Esophagus muscularis mucosa (tissue), 4 donors: ENCODE data around the gene MT1B. TPM values are rescaled to one million over a fixed set of nuclear protein-coding genes. Genes with fewer than 3 reads are reported as not detected.

ENCODE experiments used
- DNase-seq: peaks from one replicate; pipeline ENCODE4 v3.0.0-alpha.2; 2017; ENCODE audit errors: extremely low spot score
- H3K27ac ChIP-seq, 4 donors: fragments of 200-600 bp; sonication (generic); replicated peaks in 1 of 4; 1 replicate in 3 of 4; 2 replicates in 1 of 4; pipeline ENCODE4 v1.5.1; 2016 to 2019; ENCODE audit warnings: mild to moderate bottlenecking in 1 of 4
- H3K27me3 ChIP-seq, 4 donors: fragments of 200-600 bp; sonication (generic); one replicate each; pipeline versions ENCODE4 v1.5.1 to v1.6.0; 2016 to 2019
- H3K36me3 ChIP-seq, 4 donors: fragments of 200-600 bp; sonication (generic); one replicate each; pipeline ENCODE4 v1.5.1; 2016 to 2019
- H3K4me1 ChIP-seq, 4 donors: fragments of 200-600 bp; sonication (generic); one replicate each; pipeline ENCODE4 v1.5.1; 2016 to 2019
- H3K4me3 ChIP-seq, 4 donors: fragments of 200-600 bp; sonication (generic); 1 replicate in 2 of 4; 2 replicates in 2 of 4; pipeline ENCODE4 v1.5.1; 2016 to 2019; ENCODE audit warnings: mild to moderate bottlenecking in 4 of 4, moderate library complexity in 1 of 4
- H3K9me3 ChIP-seq, 4 donors: fragments of 200-600 bp; sonication (generic); 1 replicate in 3 of 4; 2 replicates in 1 of 4; pipeline ENCODE4 v1.5.1; 2016 to 2019
- CTCF ChIP-seq, 3 experiments: fragments of 200-600 bp in 2 of 3; fragments of 450-650 bp in 1 of 3; sonication (generic) in 2 of 3; IDR thresholded peaks; one replicate each; pipeline ENCODE4 v1.5.1; 2017 to 2019; ENCODE audit warnings: antibody characterized with exemption in 3 of 3, mild to moderate bottlenecking in 2 of 3, moderate library complexity in 1 of 3
- EP300 ChIP-seq: sonication (generic); formaldehyde crosslinking; IDR thresholded peaks from one replicate; pipeline ENCODE4 v1.6.1; 2017; ENCODE audit warnings: antibody characterized with exemption
- POLR2A ChIP-seq: fragments of 450-650 bp; IDR thresholded peaks from one replicate; pipeline ENCODE4 v1.6.1; 2017; ENCODE audit warnings: antibody characterized with exemption, moderate library complexity, mild to moderate bottlenecking, low read depth
- POLR2AphosphoS5 ChIP-seq, 2 donors: sonication (generic); formaldehyde crosslinking; IDR thresholded peaks; one replicate each; pipeline ENCODE4 v1.6.1; 2017; ENCODE audit warnings: antibody characterized with exemption in 2 of 2
- WGBS: methylation state at CpG from one replicate; pipeline ENCODE4 v1.1.5; 2018; 5-methylcytosine and 5-hydroxymethylcytosine counted together
- intact Hi-C: fragments of 100-400 bp; cut with DNase I; formaldehyde crosslinking; loops from one replicate; pipeline ENCODE4 v1.15.1; 2023
- total RNA-seq, 4 donors: library from RNA; depleted of rRNA; stranded (reverse); fragments of >200 nt; gene quantifications; one replicate each; pipeline versions ENCODE4 v1.1.0 to v1.2.1, GENCODE V29; 2016

MT1B gene
- total RNA-seq, 4 donors from 2014 or later: not detected

DNA sequence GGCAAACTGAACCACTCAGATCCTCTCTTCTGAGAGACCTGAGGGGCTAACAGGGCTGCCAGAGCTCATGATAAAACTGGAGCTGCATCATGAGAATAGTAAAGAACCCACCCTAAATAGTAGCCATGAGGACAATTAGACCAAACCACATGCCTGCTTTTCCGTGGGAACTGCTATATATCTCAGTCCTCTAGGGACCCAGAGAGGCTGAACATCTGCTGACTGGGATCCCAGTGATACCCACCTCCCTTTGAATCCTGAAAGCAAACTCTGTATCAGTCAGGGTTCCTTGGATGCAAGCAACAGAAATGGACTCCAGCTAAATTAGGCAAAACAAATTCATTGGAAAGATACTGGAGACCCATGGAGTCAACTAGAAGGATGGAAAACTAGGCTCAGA is 37.1 kb downstream of the MT1B start:
- TF ChIP-seq POLR2A (no peak), EP300 (no peak), CTCF (IDR thresholded peaks at IDR 0.05) (no peak), POLR2AphosphoS5 (IDR thresholded peaks at IDR 0.05) (no peak)
- WGBS: 38% methylated on average over 1 of the region's 1 CpG
- no peaks in the 10 kb centered on the region for H3K27me3 ChIP-seq
- no peaks in the 10 kb centered on the region for H3K36me3 ChIP-seq
- DNase-seq: no peak
- no peak overlapping the region for H3K4me3 ChIP-seq
- H3K4me1 ChIP-seq: peaks cover 9 to 24% (median 18%) of the 10 kb centered on the region in 4 donors
- H3K27ac ChIP-seq: no peak overlapping the region
- H3K9me3 ChIP-seq: peaks cover 0 to 7% (median 6%) of the 10 kb centered on the region in 4 donors
- intact Hi-C loops: no loop called here

DNA sequence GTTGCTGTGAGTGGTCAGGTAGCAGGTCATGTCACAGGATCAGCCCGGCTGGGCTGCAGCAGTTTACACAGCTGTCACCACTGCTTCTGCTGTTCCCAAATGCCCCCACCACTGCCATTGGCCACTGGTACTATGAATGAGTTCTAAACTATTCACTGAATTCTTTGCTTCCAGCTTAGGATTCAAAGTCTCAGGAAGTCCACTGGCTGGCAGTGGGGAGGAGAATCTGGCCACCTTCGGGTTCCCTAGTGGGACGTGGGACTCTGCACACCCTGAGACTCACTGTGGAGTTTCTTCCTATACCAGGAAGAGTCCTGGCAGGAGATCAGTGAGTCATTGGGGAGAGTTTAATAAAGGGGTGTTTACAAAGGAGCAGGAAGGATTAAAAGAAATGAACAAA is 37.5 kb downstream of the MT1B start:
- intact Hi-C loops: no loop called here
- H3K27me3 ChIP-seq: no peaks in the 10 kb centered on the region
- 92% methylated on average over 2 of the region's 3 CpGs for WGBS

GRCh38 chr16:56690420-56691122 is 38.9 kb downstream of the MT1B start:
- no peaks in the 10 kb centered on the region for H3K36me3 ChIP-seq
- H3K4me1 ChIP-seq: peaks cover 0 to 6% (median 3%) of the 10 kb centered on the region in 4 donors
- H3K27me3 ChIP-seq: no peaks in the 10 kb centered on the region
- TF ChIP-seq POLR2AphosphoS5 (IDR thresholded peaks at IDR 0.05): no peak
- TF ChIP-seq POLR2A: no peak
- no peak for TF ChIP-seq CTCF (IDR thresholded peaks at IDR 0.05)
- TF ChIP-seq EP300: no peak
- no peak overlapping the region for H3K27ac ChIP-seq
- 53% methylated on average over 3 of the region's 4 CpGs for WGBS
- peaks cover 0 to 7% (median 6%) of the 10 kb centered on the region in 4 donors for H3K9me3 ChIP-seq
- H3K4me3 ChIP-seq: no peak overlapping the region
- intact Hi-C loops: no loop called here
- DNase-seq: no peak

More for the DNA sequence above, 37.5 kb downstream of the MT1B start:
- DNase-seq: no peak
- TF ChIP-seq POLR2AphosphoS5 (IDR thresholded peaks at IDR 0.05) (no peak), CTCF (IDR thresholded peaks at IDR 0.05) (no peak), POLR2A (no peak), EP300 (no peak)
- Histone ChIP-seq H3K27ac (no peak overlapping the region), H3K4me3 (no peak overlapping the region), H3K36me3 (no peaks in the 10 kb centered on the region), H3K9me3 (peaks cover 0 to 7% (median 6%) of the 10 kb centered on the region in 4 donors), H3K4me1 (peaks cover 7 to 20% (median 14%) of the 10 kb centered on the region in 4 donors)

- DNase-seq: no peak
- Histone ChIP-seq H3K27me3 (no peaks in the 10 kb centered on the region), H3K9me3 (peaks cover 0 to 3% (median 2%) of the 10 kb centered on the region in 4 donors), H3K36me3 (no peaks in the 10 kb centered on the region), H3K4me3 (no peak overlapping the region), H3K4me1 (no peaks in the 10 kb centered on the region), H3K27ac (no peak overlapping the region)
- intact Hi-C loops: no loop called here
- TF ChIP-seq EP300 (no peak), POLR2AphosphoS5 (IDR thresholded peaks at IDR 0.05) (no peak), CTCF (IDR thresholded peaks at IDR 0.05) (no peak), POLR2A (no peak)
- 67% methylated on average over 1 of the region's 4 CpGs for WGBS
These were observed 40.2 kb downstream of the MT1B start for GRCh38 chr16:56691885-56692284.

DNA sequence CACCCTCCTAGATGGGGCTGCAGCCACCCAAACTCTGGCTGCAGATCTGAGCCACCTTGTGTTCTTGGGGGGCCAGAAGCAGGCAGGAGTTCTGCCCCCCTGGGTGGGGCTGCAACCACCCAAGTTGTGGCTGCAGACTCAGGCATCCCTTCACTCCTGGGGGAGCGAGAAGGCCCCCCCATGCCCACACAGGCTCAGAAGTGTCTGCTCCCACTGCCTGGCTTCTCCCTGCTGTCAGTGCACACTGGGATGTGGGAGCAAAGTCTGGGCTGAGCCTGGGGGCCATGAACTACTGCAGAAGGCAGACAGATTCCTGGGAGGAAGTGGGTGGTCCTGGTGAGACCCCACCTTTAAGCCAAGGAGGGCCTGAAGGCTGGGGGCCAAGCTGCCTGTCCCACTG is 43.6 kb downstream of the MT1B start:
- Histone ChIP-seq H3K27me3 (no peaks in the 10 kb centered on the region), H3K4me1 (no peaks in the 10 kb centered on the region), H3K27ac (no peak overlapping the region), H3K36me3 (no peaks in the 10 kb centered on the region), H3K9me3 (peaks cover 0 to 3% (median 0%) of the 10 kb centered on the region in 4 donors), H3K4me3 (no peak overlapping the region)
- intact Hi-C loops: no loop called here
- WGBS: 60% methylated on average over 1 of the region's 1 CpG
- DNase-seq: no peak
- TF ChIP-seq POLR2AphosphoS5 (IDR thresholded peaks at IDR 0.05): no peak
- TF ChIP-seq EP300: no peak
- no peak for TF ChIP-seq POLR2A
- TF ChIP-seq CTCF (IDR thresholded peaks at IDR 0.05): no peak
